ENCODE data around the gene EMC9. TPM values are rescaled to one million over a fixed set of nuclear protein-coding genes. Genes with fewer than 3 reads are reported as not detected.

EMC9 gene
- total RNA-seq, 2 experiments from 2014 or later = 45.0 to 51.7 TPM

Other genes with a start within 250 kb of the EMC9 start
- 10 to 100 TPM; 17.6 to 19.0 TPM for gene DHRS4, start 187.8 kb downstream of the EMC9 start, total RNA-seq
- gene DHRS4L2, start 152.7 kb downstream of the EMC9 start, total RNA-seq = 10 to 100 TPM; 18.3 to 20.2 TPM
- gene CARMIL3, start 89.6 kb downstream of the EMC9 start, total RNA-seq = 1 to 10 TPM; 3.7 to 4.2 TPM
- not detected for gene CPNE6, start 70.0 kb downstream of the EMC9 start, total RNA-seq
- gene PCK2, start 47.3 kb downstream of the EMC9 start, total RNA-seq = 10 to 100 TPM; 88.5 to 90.6 TPM
- gene DCAF11, start 26.8 kb downstream of the EMC9 start, total RNA-seq = 10 to 100 TPM; 94.1 to 98.2 TPM
- gene NRL, start 26.6 kb downstream of the EMC9 start, total RNA-seq = 1 to 10 TPM; 2.1 to 2.4 TPM
- 1 to 10 TPM; 1.3 to 1.4 TPM for gene FITM1, start 10.9 kb downstream of the EMC9 start, total RNA-seq
- gene PSME1, start 5.4 kb downstream of the EMC9 start, total RNA-seq = 100 to 1,000 TPM; 391 to 397 TPM
- 100 to 1,000 TPM; 395 to 405 TPM for gene PSME2, start 5.0 kb upstream of the EMC9 start, total RNA-seq
- 100 to 1,000 TPM; 122 to 129 TPM for gene RNF31, start 5.9 kb upstream of the EMC9 start, total RNA-seq
- gene IRF9, start 19.7 kb upstream of the EMC9 start, total RNA-seq = 100 to 1,000 TPM; 262 to 267 TPM
- 10 to 100 TPM; 48.0 to 51.9 TPM for gene REC8, start 30.5 kb upstream of the EMC9 start, total RNA-seq
- 10 to 100 TPM; 24.0 to 26.2 TPM for gene IPO4, start 47.2 kb upstream of the EMC9 start, total RNA-seq
- gene TM9SF1, start 53.9 kb upstream of the EMC9 start, total RNA-seq = 10 to 100 TPM; 30.8 to 35.1 TPM
- gene TSSK4, start 64.1 kb upstream of the EMC9 start, total RNA-seq = under 1 TPM; 0.48 to 0.76 TPM
- 10 to 100 TPM; 92.9 to 97.9 TPM for gene CHMP4A, start 71.9 kb upstream of the EMC9 start, total RNA-seq
- 10 to 100 TPM; 13.5 to 17.0 TPM for gene MDP1, start 74.5 kb upstream of the EMC9 start, total RNA-seq
- 100 to 1,000 TPM; 190 to 197 TPM for gene NEDD8, start 90.8 kb upstream of the EMC9 start, total RNA-seq
- 10 to 100 TPM; 78.1 to 90.3 TPM for gene GMPR2, start 91.3 kb upstream of the EMC9 start, total RNA-seq
- gene TINF2, start 101.0 kb upstream of the EMC9 start, total RNA-seq = 100 to 1,000 TPM; 133 to 139 TPM
- gene TGM1, start 121.6 kb upstream of the EMC9 start, total RNA-seq = 1 to 10 TPM; 4.0 to 4.4 TPM
- 10 to 100 TPM; 40.2 to 41.0 TPM for gene RABGGTA, start 130.0 kb upstream of the EMC9 start, total RNA-seq
- 10 to 100 TPM; 31.6 to 33.4 TPM for gene DHRS1, start 158.2 kb upstream of the EMC9 start, total RNA-seq
- 10 to 100 TPM; 25.8 to 27.7 TPM for gene NOP9, start 158.3 kb upstream of the EMC9 start, total RNA-seq
- 10 to 100 TPM; 38.4 to 39.6 TPM for gene CIDEB, start 166.4 kb upstream of the EMC9 start, total RNA-seq
- 10 to 100 TPM; 18.5 to 19.6 TPM for gene LTB4R2, start 168.5 kb upstream of the EMC9 start, total RNA-seq
- 10 to 100 TPM; 36.1 to 37.9 TPM for gene LTB4R, start 169.9 kb upstream of the EMC9 start, total RNA-seq
- 1 to 10 TPM; 4.5 to 5.9 TPM for gene ADCY4, start 193.5 kb upstream of the EMC9 start, total RNA-seq
- 10 to 100 TPM; 37.3 to 38.0 TPM for gene RIPK3, start 198.4 kb upstream of the EMC9 start, total RNA-seq
- not detected for gene NFATC4, start 226.6 kb upstream of the EMC9 start, total RNA-seq

All from activated CD4-positive, alpha-beta memory T cell treated with anti-CD3 and anti-CD28 coated beads, Interleukin-2, amount 10 ng/mL, durations not matched to agents 7 days and 5 days (primary cell).